SK-N-MC (cell line): ENCODE data around the gene KRTAP5-1.

Experiments used
- EZH2 ChIP-seq: fragments of 200-600 bp; sonication (generic); IDR thresholded peaks from one replicate; pipeline ENCODE4 v1.6.1; 2017; ENCODE audit warnings: antibody characterized with exemption
- POLR2AphosphoS5 ChIP-seq: IDR thresholded peaks from 2 replicates; pipeline ENCODE4 v1.6.1; 2012; ENCODE audit warnings: mild to moderate bottlenecking, low read depth, low read length, borderline replicate concordance

DNA sequence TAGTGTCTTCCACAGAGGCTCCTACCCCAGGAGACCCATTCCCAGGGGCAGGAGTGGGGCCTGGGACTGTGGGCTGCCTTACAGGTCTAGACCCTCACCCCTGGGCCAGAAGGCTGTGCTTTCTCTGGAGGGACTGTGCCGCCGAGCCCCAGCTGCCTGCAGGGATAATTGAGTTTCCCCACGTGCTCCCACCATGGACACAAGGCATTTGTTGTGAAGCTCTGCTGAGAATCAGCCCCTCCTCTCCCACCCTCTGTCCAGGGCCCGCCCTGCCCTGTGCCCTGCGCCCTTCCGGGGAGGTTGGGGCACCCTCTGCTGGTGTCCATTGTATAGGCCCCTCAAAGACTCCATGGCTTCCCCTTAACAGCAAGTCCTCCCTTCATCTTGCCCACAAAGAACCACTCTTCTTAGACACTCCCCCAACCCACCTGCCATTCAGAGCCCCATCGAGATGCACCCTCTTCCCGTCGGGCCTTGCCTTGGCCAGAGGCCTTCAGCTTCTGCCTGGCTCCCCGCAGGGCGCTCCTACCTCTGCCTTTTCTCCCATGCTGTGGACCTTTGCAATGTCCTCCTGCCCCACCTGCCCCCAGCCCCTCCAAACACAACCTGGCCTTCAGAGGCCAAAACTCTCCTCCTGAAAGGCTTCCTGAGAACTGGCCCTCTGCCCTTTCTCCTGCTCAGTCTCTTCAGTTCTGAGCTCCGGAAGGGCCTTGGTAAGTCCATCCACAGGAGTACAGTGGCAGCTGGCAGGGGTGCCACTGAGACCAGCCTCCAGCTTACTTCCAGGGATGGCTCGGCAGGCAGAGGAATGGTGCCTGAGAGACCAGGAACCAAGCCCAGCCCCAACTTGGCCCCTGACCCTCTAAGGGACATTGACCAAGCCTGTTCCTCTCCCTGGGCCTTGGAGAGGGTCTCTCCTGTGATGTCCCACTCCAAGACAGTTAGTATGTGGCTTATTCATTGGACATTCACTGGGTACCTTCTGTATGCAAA, 35.4 kb downstream of the KRTAP5-1 start:
- TF ChIP-seq EZH2 (no peak), POLR2AphosphoS5 (no peak)
